PC-9 (cell line): ENCODE results near the gene SNAPC2.

Experiments used
- CTCF ChIP-seq: fragments of 200-600 bp; sonication (generic); conservative IDR thresholded peaks from 2 replicates; pipeline ENCODE4 v1.6.1; 2017; ENCODE audit warnings: mixed run types, antibody characterized with exemption, mild to moderate bottlenecking, moderate library complexity
- EZH2 ChIP-seq: fragments of 200-600 bp; sonication (generic); IDR thresholded peaks from 2 replicates; pipeline ENCODE4 v1.8.0; 2017; ENCODE audit warnings: antibody characterized with exemption, low read depth

GRCh38 chr19:7873304-7874075 lies 46.6 kb upstream of the SNAPC2 start:
- TF ChIP-seq CTCF (no peak), EZH2 (no peak)
